HepG2 (cell line): ENCODE results near the gene SLC13A3. TPM values are rescaled to one million over a fixed set of nuclear protein-coding genes. Genes with fewer than 3 reads are reported as not detected.

Source experiments
- CHD4 ChIP-seq: fragments of 200-600 bp; sonication (generic); IDR thresholded peaks from 2 replicates; pipeline ENCODE4 v1.7.0; 2017; ENCODE audit warnings: mild to moderate bottlenecking, low read length, borderline replicate concordance
- FLYWCH1 ChIP-seq: sonication (generic); formaldehyde crosslinking; IDR thresholded peaks from 2 replicates; pipeline ENCODE4 v1.8.1; 2023; ENCODE audit warnings: mild to moderate bottlenecking, missing genetic modification reagents
- FOSL1 ChIP-seq: sonication (generic); formaldehyde crosslinking; IDR thresholded peaks from 2 replicates; pipeline ENCODE4 v1.9.0; 2021; ENCODE audit warnings: missing genetic modification reagents, borderline replicate concordance
- HNF4G ChIP-seq, 2 experiments: sonication (generic) in 1 of 2; formaldehyde crosslinking in 1 of 2; IDR thresholded peaks; 2 replicates each; pipeline versions ENCODE4 v1.4.0 to v1.6.1; 2011 to 2020; ENCODE audit warnings: borderline replicate concordance in 2 of 2, low read depth in 2 of 2, mild to moderate bottlenecking in 2 of 2, low read length in 1 of 2, missing genetic modification reagents in 1 of 2, moderate library complexity in 1 of 2
- IKZF4 ChIP-seq: sonication (generic); formaldehyde crosslinking; IDR thresholded peaks from 2 replicates; pipeline ENCODE4 v1.5.1; 2020; ENCODE audit warnings: borderline replicate concordance, mild to moderate bottlenecking, low read depth, missing genetic modification reagents; ENCODE audit errors: not compliant biosample characterization
- MEF2D ChIP-seq: sonication (generic); formaldehyde crosslinking; IDR thresholded peaks from 2 replicates; pipeline ENCODE4 v1.5.1; 2020; ENCODE audit warnings: mild to moderate bottlenecking, missing genetic modification reagents
- REXO4 ChIP-seq: sonication (generic); formaldehyde crosslinking; IDR thresholded peaks from 2 replicates; pipeline ENCODE4 v1.8.0; 2022; ENCODE audit warnings: missing genetic modification reagents, mild to moderate bottlenecking, borderline replicate concordance
- RFX5 ChIP-seq: IDR thresholded peaks from 2 replicates; pipeline ENCODE4 v1.6.1; 2011; ENCODE audit warnings: low read depth, low read length, improper control_type of control experiment
- SMAD1 ChIP-seq: sonication (generic); formaldehyde crosslinking; IDR thresholded peaks from 2 replicates; pipeline ENCODE4 v1.4.0; 2020; ENCODE audit warnings: missing genetic modification reagents, low read depth, mild to moderate bottlenecking, borderline replicate concordance
- TBX2 ChIP-seq: sonication (generic); formaldehyde crosslinking; IDR thresholded peaks from 2 replicates; pipeline ENCODE4 v1.5.0; 2020; ENCODE audit warnings: missing genetic modification reagents, mild to moderate bottlenecking, borderline replicate concordance
- ZNF12 ChIP-seq: sonication (generic); formaldehyde crosslinking; IDR thresholded peaks from 2 replicates; pipeline ENCODE4 v1.5.0; 2020; ENCODE audit warnings: missing genetic modification reagents
- ZNF160 ChIP-seq: sonication (generic); formaldehyde crosslinking; IDR thresholded peaks from 2 replicates; pipeline ENCODE4 v1.8.0; 2022; ENCODE audit warnings: mild to moderate bottlenecking, inconsistent platforms, missing genetic modification reagents
- ZNF263 ChIP-seq: sonication (generic); formaldehyde crosslinking; IDR thresholded peaks from 2 replicates; pipeline ENCODE4 v1.4.0; 2020; ENCODE audit warnings: missing genetic modification reagents
- ZNF44 ChIP-seq: sonication (generic); formaldehyde crosslinking; IDR thresholded peaks from 2 replicates; pipeline ENCODE4 v1.5.1; 2020; ENCODE audit warnings: mild to moderate bottlenecking, missing genetic modification reagents
- ZNF562 ChIP-seq: sonication (generic); formaldehyde crosslinking; IDR thresholded peaks from 2 replicates; pipeline ENCODE4 v1.8.0; 2022; ENCODE audit warnings: missing genetic modification reagents, borderline replicate concordance
- ZNF572 ChIP-seq: sonication (generic); formaldehyde crosslinking; IDR thresholded peaks from 2 replicates; pipeline ENCODE4 v1.5.1; 2020; ENCODE audit warnings: mild to moderate bottlenecking, missing genetic modification reagents
- ZNF841 ChIP-seq: sonication (generic); formaldehyde crosslinking; IDR thresholded peaks from 2 replicates; pipeline ENCODE4 v1.8.1; 2023; ENCODE audit warnings: missing genetic modification reagents, borderline replicate concordance
- ZSCAN31 ChIP-seq: sonication (generic); formaldehyde crosslinking; IDR thresholded peaks from 2 replicates; pipeline ENCODE4 v1.5.0; 2020; ENCODE audit warnings: low read depth, mild to moderate bottlenecking, missing genetic modification reagents
- polyA plus RNA-seq, 8 experiments: library from polyadenylated mRNA; depleted of rRNA in 3 of 8; stranded (reverse) in 7 of 8; unstranded in 1 of 8; fragments of >200 nt; fragmentation: Illumina TruSeq in 4 of 8; extraction: Trizol in 4 of 8; gene quantifications; 2 replicates each; pipeline versions ENCODE4 v1.2.1 to v1.2.3, GENCODE V29; 2011 to 2016; ENCODE audit warnings: low read depth in 4 of 8, missing spikeins in 1 of 8, mixed read lengths in 1 of 8; ENCODE audit not compliant: insufficient read depth in 1 of 8
- total RNA-seq, 5 experiments: library from RNA; depleted of rRNA; stranded (reverse); fragments of >200 nt; fragmentation: Illumina TruSeq; extraction: Trizol; gene quantifications; 2 replicates each; pipeline ENCODE4 v1.2.3, GENCODE V29; 2016; ENCODE audit warnings: low read depth in 1 of 5
- TF ChIP-seq, protein P1 (sequence below): sonication (generic); formaldehyde crosslinking; IDR thresholded peaks from 2 replicates; pipeline ENCODE4 v1.4.0; 2020; ENCODE audit warnings: missing genetic modification reagents, mild to moderate bottlenecking, borderline replicate concordance
- TF ChIP-seq, protein P2 (sequence below): sonication (generic); formaldehyde crosslinking; IDR thresholded peaks from 2 replicates; pipeline ENCODE4 v1.4.0; 2020; ENCODE audit warnings: mild to moderate bottlenecking, missing genetic modification reagents
- TF ChIP-seq, protein P3 (sequence below): IDR thresholded peaks from 2 replicates; pipeline ENCODE4 v1.6.1; 2012; ENCODE audit warnings: inconsistent platforms
- TF ChIP-seq, protein P4 (sequence below): sonication (generic); formaldehyde crosslinking; IDR thresholded peaks from 2 replicates; pipeline ENCODE4 v1.4.0; 2020; ENCODE audit warnings: missing genetic modification reagents, low read depth, mild to moderate bottlenecking, borderline replicate concordance

Gene SLC13A3
- total and polyA plus RNA-seq, 2 of the 13 experiments (the other 11 are each of a cell fraction or from before 2014, with no cell fraction given) = 66.5 to 76.0 TPM

DNA sequence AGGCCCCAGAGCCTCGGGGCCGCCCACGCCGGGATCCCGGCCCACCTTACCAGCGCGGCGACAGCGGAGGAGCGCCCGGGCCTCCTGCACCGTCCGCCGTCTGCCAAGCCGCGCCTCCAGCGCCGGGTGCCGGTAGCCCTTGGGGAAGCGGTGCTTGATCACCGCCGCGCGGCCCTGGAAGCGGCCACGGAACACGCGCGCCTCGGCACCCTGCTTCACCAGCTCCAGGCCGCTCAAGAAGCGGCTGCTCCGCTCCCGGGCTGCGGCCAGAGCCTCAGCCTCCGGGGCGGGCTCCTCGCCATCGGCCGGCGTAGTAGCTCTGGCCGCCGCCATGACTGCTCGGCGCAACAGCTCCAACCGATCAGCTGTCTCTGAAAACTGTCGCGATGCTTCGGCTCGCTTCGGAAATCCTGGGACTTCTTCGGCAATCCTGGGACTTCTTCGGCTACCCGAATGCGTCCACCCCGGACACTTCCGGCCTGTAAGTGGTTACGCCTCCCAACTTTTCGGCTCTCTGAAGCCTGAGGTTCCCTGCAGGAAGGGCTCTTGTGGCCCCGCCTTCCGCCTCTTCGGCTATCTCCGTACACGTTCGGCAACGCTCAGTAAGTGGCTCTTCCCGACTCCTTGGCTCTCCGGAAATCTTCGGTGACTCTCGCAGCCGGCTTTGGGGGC is 38.0 kb upstream of the SLC13A3 start, which contains the start of gene TP53RK (continued):
- TF ChIP-seq ZNF562 (no peak), FOSL1 (no peak), FLYWCH1 (CRISPR knock-in tag) (no peak), ZNF572 (CRISPR knock-in tag) (peak; percentile 97), SMAD1 (peak; percentile 48; the same call in 1 of the 2 replicates), ZNF160 (CRISPR knock-in tag) (peak; percentile 92; the same call in 1 of the 2 replicates), ZSCAN31 (CRISPR knock-in tag) (no peak; the same call in 1 of the 2 replicates), RFX5 (0 out of 2 replicates have a peak, but pooled peaks have one; percentile 6), HNF4G (IDR thresholded peaks at IDR 0.05; ENCODE audit: borderline replicate concordance, low read depth, low read length) (peak; percentile 77; the same call in 1 of the 2 replicates), HNF4G (CRISPR knock-in tag; IDR thresholded peaks at IDR 0.05; ENCODE audit: borderline replicate concordance, low read depth) (peak; percentile 48; the same call in 1 of the 2 replicates), CHD4 (no peak), ZNF841 (CRISPR knock-in tag) (no peak), MEF2D (CRISPR knock-in tag) (0 out of 2 replicates have a peak, but pooled peaks have one; percentile 33), IKZF4 (CRISPR knock-in tag) (no peak), ZNF12 (no peak; the same call in 1 of the 2 replicates), TBX2 (CRISPR knock-in tag) (peak; percentile 60; the same call in 1 of the 2 replicates), REXO4 (peak; percentile 83; the same call in 1 of the 2 replicates), ZNF263 (peak; percentile 45; the same call in 1 of the 2 replicates), ZNF44 (CRISPR knock-in tag) (peak; percentile 95; the same call in 1 of the 2 replicates)
- TF ChIP-seq, protein P1, sequence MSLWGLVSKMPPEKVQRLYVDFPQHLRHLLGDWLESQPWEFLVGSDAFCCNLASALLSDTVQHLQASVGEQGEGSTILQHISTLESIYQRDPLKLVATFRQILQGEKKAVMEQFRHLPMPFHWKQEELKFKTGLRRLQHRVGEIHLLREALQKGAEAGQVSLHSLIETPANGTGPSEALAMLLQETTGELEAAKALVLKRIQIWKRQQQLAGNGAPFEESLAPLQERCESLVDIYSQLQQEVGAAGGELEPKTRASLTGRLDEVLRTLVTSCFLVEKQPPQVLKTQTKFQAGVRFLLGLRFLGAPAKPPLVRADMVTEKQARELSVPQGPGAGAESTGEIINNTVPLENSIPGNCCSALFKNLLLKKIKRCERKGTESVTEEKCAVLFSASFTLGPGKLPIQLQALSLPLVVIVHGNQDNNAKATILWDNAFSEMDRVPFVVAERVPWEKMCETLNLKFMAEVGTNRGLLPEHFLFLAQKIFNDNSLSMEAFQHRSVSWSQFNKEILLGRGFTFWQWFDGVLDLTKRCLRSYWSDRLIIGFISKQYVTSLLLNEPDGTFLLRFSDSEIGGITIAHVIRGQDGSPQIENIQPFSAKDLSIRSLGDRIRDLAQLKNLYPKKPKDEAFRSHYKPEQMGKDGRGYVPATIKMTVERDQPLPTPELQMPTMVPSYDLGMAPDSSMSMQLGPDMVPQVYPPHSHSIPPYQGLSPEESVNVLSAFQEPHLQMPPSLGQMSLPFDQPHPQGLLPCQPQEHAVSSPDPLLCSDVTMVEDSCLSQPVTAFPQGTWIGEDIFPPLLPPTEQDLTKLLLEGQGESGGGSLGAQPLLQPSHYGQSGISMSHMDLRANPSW (CRISPR knock-in tag) = no peak; the same call in 1 of the 2 replicates
- TF ChIP-seq, protein P2, sequence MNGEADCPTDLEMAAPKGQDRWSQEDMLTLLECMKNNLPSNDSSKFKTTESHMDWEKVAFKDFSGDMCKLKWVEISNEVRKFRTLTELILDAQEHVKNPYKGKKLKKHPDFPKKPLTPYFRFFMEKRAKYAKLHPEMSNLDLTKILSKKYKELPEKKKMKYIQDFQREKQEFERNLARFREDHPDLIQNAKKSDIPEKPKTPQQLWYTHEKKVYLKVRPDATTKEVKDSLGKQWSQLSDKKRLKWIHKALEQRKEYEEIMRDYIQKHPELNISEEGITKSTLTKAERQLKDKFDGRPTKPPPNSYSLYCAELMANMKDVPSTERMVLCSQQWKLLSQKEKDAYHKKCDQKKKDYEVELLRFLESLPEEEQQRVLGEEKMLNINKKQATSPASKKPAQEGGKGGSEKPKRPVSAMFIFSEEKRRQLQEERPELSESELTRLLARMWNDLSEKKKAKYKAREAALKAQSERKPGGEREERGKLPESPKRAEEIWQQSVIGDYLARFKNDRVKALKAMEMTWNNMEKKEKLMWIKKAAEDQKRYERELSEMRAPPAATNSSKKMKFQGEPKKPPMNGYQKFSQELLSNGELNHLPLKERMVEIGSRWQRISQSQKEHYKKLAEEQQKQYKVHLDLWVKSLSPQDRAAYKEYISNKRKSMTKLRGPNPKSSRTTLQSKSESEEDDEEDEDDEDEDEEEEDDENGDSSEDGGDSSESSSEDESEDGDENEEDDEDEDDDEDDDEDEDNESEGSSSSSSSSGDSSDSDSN = peak; percentile 100
- TF ChIP-seq, protein P3, sequence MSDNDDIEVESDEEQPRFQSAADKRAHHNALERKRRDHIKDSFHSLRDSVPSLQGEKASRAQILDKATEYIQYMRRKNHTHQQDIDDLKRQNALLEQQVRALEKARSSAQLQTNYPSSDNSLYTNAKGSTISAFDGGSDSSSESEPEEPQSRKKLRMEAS = no peak; the same call in 1 of the 2 replicates
- TF ChIP-seq, protein P4, sequence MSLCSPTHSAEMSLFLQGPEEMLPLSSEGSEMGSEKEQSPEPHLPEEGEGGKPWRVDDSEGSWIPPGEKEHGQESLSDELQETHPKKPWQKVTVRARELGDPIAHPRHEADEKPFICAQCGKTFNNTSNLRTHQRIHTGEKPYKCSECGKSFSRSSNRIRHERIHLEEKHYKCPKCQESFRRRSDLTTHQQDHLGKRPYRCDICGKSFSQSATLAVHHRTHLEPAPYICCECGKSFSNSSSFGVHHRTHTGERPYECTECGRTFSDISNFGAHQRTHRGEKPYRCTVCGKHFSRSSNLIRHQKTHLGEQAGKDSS (CRISPR knock-in tag) = no peak; the same call in none of the 2 replicates
